Stimulated activated CD8-positive, alpha-beta memory T cell treated with anti-CD3 and anti-CD28 coated beads, Interleukin-7, amount 100 ng/mL, for 48 hours (primary cell): ENCODE measurements around the gene TOMM40.
"Not testable (repeated sequence)": the region's sequence is repeated elsewhere in the genome, so short reads cannot be mapped to it uniquely, and the experiment has no call there.

Experiments used
- DNase-seq, 2 donors: peaks; one replicate each; pipeline ENCODE4 v3.0.0-alpha.2; 2020; ENCODE audit warnings: low read depth in 1 of 2; ENCODE audit errors: extremely low read depth in 1 of 2

Gene TOMM40

GRCh38 chr19:44893332-44894051 lies 2.4 kb downstream of the TOMM40 start:
- DNase-seq = no peak

GRCh38 chr19:44894052-44894400 lies 3.0 kb downstream of the TOMM40 start:
- DNase-seq = no peak

GRCh38 chr19:44894946-44895345 lies 3.9 kb downstream of the TOMM40 start:
- DNase-seq = no peak

GRCh38 chr19:44897835-44898234 lies 6.8 kb downstream of the TOMM40 start:
- DNase-seq = no peak

- DNase-seq = no peak
Observed at GRCh38 chr19:44900328-44901244, 9.5 kb downstream of the TOMM40 start.

- no peak for DNase-seq
Observed at GRCh38 chr19:44903216-44903601, 12.2 kb downstream of the TOMM40 start.

GRCh38 chr19:44903602-44904425 lies 12.8 kb downstream of the TOMM40 start:
- DNase-seq = peak; percentile 29 to 50

- DNase-seq = no peak
Observed at GRCh38 chr19:44904426-44904994, 13.5 kb downstream of the TOMM40 start.

- no peak for DNase-seq
Observed at GRCh38 chr19:44905437-44906160, 14.5 kb downstream of the TOMM40 start, which contains the start of gene APOE. Gene APOE (plus strand): TSS chr19:44905796. CDS start chr19:44906625, 829 bp downstream.

GRCh38 chr19:44907613-44908012 lies 16.6 kb downstream of the TOMM40 start:
- DNase-seq = no peak

GRCh38 chr19:44908074-44908835 lies 17.2 kb downstream of the TOMM40 start:
- DNase-seq = no peak

- no peak for DNase-seq
Observed at GRCh38 chr19:44908836-44909261, 17.8 kb downstream of the TOMM40 start.

GRCh38 chr19:44909775-44910174 lies 18.7 kb downstream of the TOMM40 start:
- DNase-seq = no peak

- not testable (repeated sequence) for DNase-seq
Observed at GRCh38 chr19:44911896-44912295, 20.8 kb downstream of the TOMM40 start.

- no peak for DNase-seq
Observed at GRCh38 chr19:44912854-44913253, 21.8 kb downstream of the TOMM40 start.

GRCh38 chr19:44913512-44914432 lies 22.7 kb downstream of the TOMM40 start:
- not testable (repeated sequence) for DNase-seq

GRCh38 chr19:44914433-44915206 lies 23.6 kb downstream of the TOMM40 start, which contains the start of gene APOC1:
Gene APOC1 (plus strand): TSS chr19:44914608. CDS start chr19:44914892, 284 bp downstream.
- DNase-seq = peak; percentile 57 to 71
